IMR-90 (cell line): ENCODE data around the gene GXYLT1. TPM values are rescaled to one million over a fixed set of nuclear protein-coding genes. Genes with fewer than 3 reads are reported as not detected.

Experiments
- ATAC-seq: fragments of 200-7000 bp; cut with Tn5 transposase; 2 replicates; pipeline ENCODE4 v1.9.1; 2020; ENCODE audit warnings: low read depth, mild to moderate bottlenecking, moderate library complexity
- BruUV-seq: library from RNA; stranded (reverse); fragments of 400-500 nt; replicated peaks from 2 replicates; lab custom pipeline; 2021; lab: Mats Ljungman, UMichigan
- CTCF ChIA-PET: fragments of 300-600 bp; formaldehyde crosslinking; extraction: SDS; loops from one replicate; lab custom pipeline; 2021; ENCODE audit warnings: antibody characterized with exemption; lab: Yijun Ruan, JAX
- POLR2A ChIA-PET: fragments of 300-600 bp; sonication (Branson Sonifier 250); formaldehyde crosslinking; loops from one replicate; lab custom pipeline; 2022; ENCODE audit warnings: antibody characterized with exemption; ENCODE audit not compliant: unreplicated experiment; lab: Charles Lee
- DNase-seq: peaks from one replicate; pipeline ENCODE4 v3.0.0; 2013
- H2AFZ ChIP-seq: replicated peaks from 2 replicates; pipeline ENCODE3; 2013; ENCODE audit warnings: low read length, mild to moderate bottlenecking; ENCODE audit not compliant: poor library complexity
- H2AK5ac ChIP-seq: 2 replicates; pipeline ENCODE4 v1.6.1; 2013; ENCODE audit warnings: low read depth, low read length, inconsistent platforms
- H2AK9ac ChIP-seq: replicated peaks from 2 replicates; pipeline ENCODE3; 2013; ENCODE audit warnings: mild to moderate bottlenecking, low read depth, low read length, moderate library complexity; ENCODE audit not compliant: poor library complexity
- H2BK120ac ChIP-seq: 2 replicates; pipeline ENCODE4 v1.6.1; 2013; ENCODE audit warnings: low read depth, low read length, inconsistent platforms
- H2BK15ac ChIP-seq: 3 replicates; pipeline ENCODE4 v1.6.1; 2013; ENCODE audit warnings: low read depth, low read length, inconsistent platforms
- H2BK20ac ChIP-seq: 2 replicates; pipeline ENCODE4 v1.6.1; 2013; ENCODE audit warnings: low read depth, mild to moderate bottlenecking, inconsistent platforms, low read length, moderate library complexity
- H2BK5ac ChIP-seq: 2 replicates; pipeline ENCODE4 v1.6.1; 2013; ENCODE audit warnings: mild to moderate bottlenecking, low read depth, low read length, inconsistent platforms; ENCODE audit not compliant: poor library complexity, severe bottlenecking
- H3K14ac ChIP-seq: replicated peaks from 2 replicates; pipeline ENCODE4 v1.6.1; 2013; ENCODE audit warnings: low read depth, low read length, inconsistent platforms
- H3K18ac ChIP-seq: 2 replicates; pipeline ENCODE4 v1.6.1; 2013; ENCODE audit warnings: low read depth, low read length, control low read depth
- H3K23ac ChIP-seq: 2 replicates; pipeline ENCODE4 v1.6.1; 2013; ENCODE audit warnings: low read depth, low read length, inconsistent platforms
- H3K27ac ChIP-seq: 2 replicates; pipeline ENCODE4 v1.5.1; 2013; ENCODE audit warnings: mild to moderate bottlenecking, control low read depth, low read length; ENCODE audit not compliant: insufficient read depth
- H3K27me3 ChIP-seq: 2 replicates; pipeline ENCODE4 v1.6.1; 2013; ENCODE audit warnings: low read length; ENCODE audit not compliant: control insufficient read depth, insufficient read depth
- H3K36me3 ChIP-seq: 2 replicates; pipeline ENCODE4 v1.6.1; 2013; ENCODE audit warnings: low read length, mixed read lengths; ENCODE audit not compliant: control insufficient read depth, insufficient read depth
- H3K4ac ChIP-seq: 2 replicates; pipeline ENCODE4 v1.6.1; 2013; ENCODE audit warnings: low read depth, low read length, inconsistent platforms
- H3K4me1 ChIP-seq: 2 replicates; pipeline ENCODE4 v1.6.1; 2013; ENCODE audit warnings: low read length, mixed read lengths; ENCODE audit not compliant: control insufficient read depth, insufficient read depth
- H3K4me2 ChIP-seq: 2 replicates; pipeline ENCODE4 v1.6.1; 2013; ENCODE audit warnings: low read depth, mild to moderate bottlenecking, control low read depth, low read length, moderate library complexity
- H3K4me3 ChIP-seq: 2 replicates; pipeline ENCODE4 v1.5.1; 2013; ENCODE audit warnings: low read depth, mild to moderate bottlenecking, control low read depth, low read length, moderate library complexity; ENCODE audit not compliant: insufficient read depth
- H3K56ac ChIP-seq: 2 replicates; pipeline ENCODE4 v1.6.1; 2013; ENCODE audit warnings: low read length, inconsistent platforms; ENCODE audit not compliant: insufficient read depth; ENCODE audit errors: extremely low read depth
- H3K79me1 ChIP-seq, 2 experiments: 2 replicates each; pipeline ENCODE4 v1.6.1; 2013; ENCODE audit warnings: low read length in 2 of 2, inconsistent platforms in 1 of 2, low read depth in 1 of 2
- H3K9ac ChIP-seq: 2 replicates; pipeline ENCODE4 v1.6.1; 2013; ENCODE audit warnings: low read depth, low read length, control low read depth
- H3K9me1 ChIP-seq: 2 replicates; pipeline ENCODE4 v1.6.1; 2013; ENCODE audit warnings: low read length, inconsistent platforms; ENCODE audit not compliant: insufficient read depth
- H3K9me3 ChIP-seq: 2 replicates; pipeline ENCODE4 v1.6.1; 2013; ENCODE audit warnings: low read length; ENCODE audit not compliant: control insufficient read depth, insufficient read depth
- H4K20me1 ChIP-seq: 2 replicates; pipeline ENCODE4 v1.6.1; 2013; ENCODE audit warnings: low read length, inconsistent platforms; ENCODE audit not compliant: insufficient read depth
- H4K5ac ChIP-seq: 2 replicates; pipeline ENCODE4 v1.6.1; 2013; ENCODE audit warnings: mild to moderate bottlenecking, low read depth, low read length, control low read depth
- H4K8ac ChIP-seq, 2 experiments: 2 replicates each; pipeline ENCODE4 v1.6.1; 2013; ENCODE audit warnings: low read depth in 2 of 2, low read length in 2 of 2, control low read depth in 1 of 2, inconsistent platforms in 1 of 2
- H4K91ac ChIP-seq: 2 replicates; pipeline ENCODE4 v1.6.1; 2013; ENCODE audit warnings: low read depth, low read length, inconsistent platforms; ENCODE audit not compliant: insufficient read depth
- RFX5 ChIP-seq: IDR thresholded peaks from 2 replicates; pipeline ENCODE4 v1.8.0; 2012; ENCODE audit warnings: low read depth, mild to moderate bottlenecking, low read length, moderate library complexity
- USF2 ChIP-seq: fragments of 150-350 bp; IDR thresholded peaks from 2 replicates; pipeline ENCODE4 v1.6.1; 2017; ENCODE audit warnings: mild to moderate bottlenecking, antibody characterized with exemption, low read length, low read depth
- whole genome bisulfite sequencing, 2 experiments: methylation state at CpG; one replicate each; pipeline versions ENCODE4 v1.1.5 to v1.1.7; 2013; ENCODE audit warnings: missing lambda C conversion rate in 2 of 2; ENCODE audit not compliant: insufficient read length in 1 of 2; ENCODE audit errors: extremely low coverage in 2 of 2; 5-methylcytosine and 5-hydroxymethylcytosine counted together
- dilution Hi-C: fragments of 300-500 bp; cut with HindIII; formaldehyde crosslinking; loops from one replicate; pipeline ENCODE4 v1.14.3; 2018; ENCODE audit warnings: low sequenced_read_pairs; ENCODE audit not compliant: unreplicated experiment
- in situ Hi-C: fragments of 300-500 bp; cut with MboI; formaldehyde crosslinking; loops from 3 replicates; pipeline ENCODE4 v1.14.3; 2019; ENCODE audit warnings: low sequenced_read_pairs, inconsistent platforms, mixed read lengths
- intact Hi-C: fragments of 100-400 bp; cut with micrococcal nuclease; formaldehyde crosslinking; loops from 2 replicates; pipeline ENCODE4 v1.10.0; 2022
- polyA plus RNA-seq, 3 experiments: library from polyadenylated mRNA; depleted of rRNA; stranded (reverse); fragments of >200 nt; gene quantifications; 2 replicates each; pipeline ENCODE4 v1.2.3, GENCODE V29; 2012; ENCODE audit warnings: low replicate concordance in 1 of 3
- total RNA-seq: library from RNA; depleted of rRNA; stranded (reverse); fragments of >200 nt; gene quantifications from 2 replicates; pipeline ENCODE4 v1.2.3, GENCODE V29; 2012
- TF ChIP-seq, protein P1 (sequence below): conservative IDR thresholded peaks from 2 replicates; pipeline ENCODE4 v1.5.1; 2012; ENCODE audit warnings: mild to moderate bottlenecking, low read depth, low read length, improper control_type of control experiment

Gene GXYLT1
- total and polyA plus RNA-seq, 2 of the 4 experiments (the other 2 are of a cell fraction) = 8.5 to 8.6 TPM

DNA sequence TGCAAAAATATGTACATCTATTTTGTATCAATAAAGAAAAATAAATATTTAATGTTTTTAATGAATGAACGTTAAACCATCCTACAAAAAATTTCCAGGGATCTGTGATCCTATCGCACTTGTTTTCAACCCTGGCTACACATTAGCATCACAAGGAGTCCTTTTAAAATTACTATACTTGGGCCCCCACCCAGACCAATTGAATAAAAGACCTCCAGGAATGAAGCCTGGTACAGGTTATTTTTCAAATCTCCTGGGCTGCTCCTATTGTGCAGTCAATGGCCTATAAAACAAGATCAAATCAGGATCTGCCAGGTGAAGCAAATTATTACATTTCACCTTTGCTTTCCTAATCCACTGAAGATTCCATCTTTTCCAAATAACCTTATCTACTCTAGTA is 33.4 kb upstream of the GXYLT1 start:
- H4K8ac ChIP-seq = no peak overlapping the region
- no peak overlapping the region for H3K27ac ChIP-seq
- in situ Hi-C loops (no loop called here), intact Hi-C loops (no loop called here), dilution Hi-C loops (no loop called here)
- H3K4me2 ChIP-seq = no peak overlapping the region
- DNase-seq (no peak), ATAC-seq (no peak)
- H3K36me3 ChIP-seq = 0 out of 2 replicates have a peak, but pooled peaks cover 4% of the 10 kb centered on the region
- H3K18ac ChIP-seq = no peak overlapping the region
- no CpG with 5 or more reads among the region's 2 CpGs for WGBS, 2 experiments
- no peak overlapping the region for H3K14ac ChIP-seq
- CTCF ChIA-PET = interaction anchor here (0.6 kb wide), 1 partner anchor 1861 kb away, joined by 3 read pairs; no protein-coding TSS in a partner anchor
- H3K4me1 ChIP-seq = no peaks in the 10 kb centered on the region
- no peak overlapping the region for H2BK120ac ChIP-seq
- no peak overlapping the region for H2AK9ac ChIP-seq
- no peak overlapping the region for H2AFZ ChIP-seq
- no peak overlapping the region for H2AK5ac ChIP-seq
- no peak overlapping the region for H3K23ac ChIP-seq
- BruUV-seq = no TSS peak
- H4K91ac ChIP-seq = no peak overlapping the region
- no peak overlapping the region for H4K5ac ChIP-seq
- peaks cover 19 to 23% of the 10 kb centered on the region in 2 experiments; a peak in 3 of 4 replicates for H3K79me1 ChIP-seq
- H3K9ac ChIP-seq = no peak overlapping the region
- no peaks in the 10 kb centered on the region for H3K27me3 ChIP-seq
- H3K9me1 ChIP-seq = 0 out of 2 replicates have a peak, but pooled peaks cover 2% of the 10 kb centered on the region
- TF ChIP-seq, protein P1, sequence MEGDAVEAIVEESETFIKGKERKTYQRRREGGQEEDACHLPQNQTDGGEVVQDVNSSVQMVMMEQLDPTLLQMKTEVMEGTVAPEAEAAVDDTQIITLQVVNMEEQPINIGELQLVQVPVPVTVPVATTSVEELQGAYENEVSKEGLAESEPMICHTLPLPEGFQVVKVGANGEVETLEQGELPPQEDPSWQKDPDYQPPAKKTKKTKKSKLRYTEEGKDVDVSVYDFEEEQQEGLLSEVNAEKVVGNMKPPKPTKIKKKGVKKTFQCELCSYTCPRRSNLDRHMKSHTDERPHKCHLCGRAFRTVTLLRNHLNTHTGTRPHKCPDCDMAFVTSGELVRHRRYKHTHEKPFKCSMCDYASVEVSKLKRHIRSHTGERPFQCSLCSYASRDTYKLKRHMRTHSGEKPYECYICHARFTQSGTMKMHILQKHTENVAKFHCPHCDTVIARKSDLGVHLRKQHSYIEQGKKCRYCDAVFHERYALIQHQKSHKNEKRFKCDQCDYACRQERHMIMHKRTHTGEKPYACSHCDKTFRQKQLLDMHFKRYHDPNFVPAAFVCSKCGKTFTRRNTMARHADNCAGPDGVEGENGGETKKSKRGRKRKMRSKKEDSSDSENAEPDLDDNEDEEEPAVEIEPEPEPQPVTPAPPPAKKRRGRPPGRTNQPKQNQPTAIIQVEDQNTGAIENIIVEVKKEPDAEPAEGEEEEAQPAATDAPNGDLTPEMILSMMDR = no peak
- TF ChIP-seq USF2 (no peak), RFX5 (no peak)
- no peaks in the 10 kb centered on the region for H3K9me3 ChIP-seq
- H2BK20ac ChIP-seq = no peak overlapping the region
- H3K4ac ChIP-seq = no peak overlapping the region
- no peak overlapping the region for H2BK5ac ChIP-seq
- H3K4me3 ChIP-seq = no peak overlapping the region
- no peak overlapping the region for H2BK15ac ChIP-seq
- POLR2A ChIA-PET = no interaction called here
- H4K20me1 ChIP-seq = no peaks in the 10 kb centered on the region
- no peak overlapping the region for H3K56ac ChIP-seq
